ENCODE measurements around the gene FBXW7. TPM values are rescaled to one million over a fixed set of nuclear protein-coding genes. Genes with fewer than 3 reads are reported as not detected.

Gene FBXW7
- total and polyA plus RNA-seq, 7 donors, result 3.7 to 122 (median 74.9) TPM

DNA sequence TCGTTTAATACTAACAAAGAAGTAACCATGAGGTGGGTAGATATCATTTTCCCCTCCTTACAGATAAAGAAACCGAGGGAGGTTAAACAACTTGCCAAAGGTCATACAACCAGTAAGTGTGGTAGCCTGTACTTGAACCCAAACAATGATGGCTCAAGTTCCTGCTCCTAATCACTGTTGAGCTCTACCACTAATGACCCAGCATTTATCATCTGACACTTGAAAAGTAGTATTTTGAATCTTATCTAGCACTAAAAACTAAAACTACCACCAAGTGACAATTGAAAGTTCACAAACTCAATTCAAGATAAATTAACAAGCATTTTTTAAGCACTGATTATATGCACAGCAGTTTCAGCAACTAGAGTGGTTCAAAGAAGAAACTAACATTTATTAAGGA lies 13.1 kb downstream of the FBXW7 start:
- intact Hi-C loops (cut with DNase I), result no loop called here
- WGBS, 2 donors, result 78 to 88% methylated on average over 2 of the region's 2 CpGs
- TF ChIP-seq, protein P1, sequence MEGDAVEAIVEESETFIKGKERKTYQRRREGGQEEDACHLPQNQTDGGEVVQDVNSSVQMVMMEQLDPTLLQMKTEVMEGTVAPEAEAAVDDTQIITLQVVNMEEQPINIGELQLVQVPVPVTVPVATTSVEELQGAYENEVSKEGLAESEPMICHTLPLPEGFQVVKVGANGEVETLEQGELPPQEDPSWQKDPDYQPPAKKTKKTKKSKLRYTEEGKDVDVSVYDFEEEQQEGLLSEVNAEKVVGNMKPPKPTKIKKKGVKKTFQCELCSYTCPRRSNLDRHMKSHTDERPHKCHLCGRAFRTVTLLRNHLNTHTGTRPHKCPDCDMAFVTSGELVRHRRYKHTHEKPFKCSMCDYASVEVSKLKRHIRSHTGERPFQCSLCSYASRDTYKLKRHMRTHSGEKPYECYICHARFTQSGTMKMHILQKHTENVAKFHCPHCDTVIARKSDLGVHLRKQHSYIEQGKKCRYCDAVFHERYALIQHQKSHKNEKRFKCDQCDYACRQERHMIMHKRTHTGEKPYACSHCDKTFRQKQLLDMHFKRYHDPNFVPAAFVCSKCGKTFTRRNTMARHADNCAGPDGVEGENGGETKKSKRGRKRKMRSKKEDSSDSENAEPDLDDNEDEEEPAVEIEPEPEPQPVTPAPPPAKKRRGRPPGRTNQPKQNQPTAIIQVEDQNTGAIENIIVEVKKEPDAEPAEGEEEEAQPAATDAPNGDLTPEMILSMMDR (IDR thresholded peaks at IDR 0.05), result no peak
- TF ChIP-seq POLR2A (IDR thresholded peaks at IDR 0.05) (no peak), EP300 (IDR thresholded peaks at IDR 0.05) (no peak), POLR2AphosphoS5 (IDR thresholded peaks at IDR 0.05) (no peak)

DNA sequence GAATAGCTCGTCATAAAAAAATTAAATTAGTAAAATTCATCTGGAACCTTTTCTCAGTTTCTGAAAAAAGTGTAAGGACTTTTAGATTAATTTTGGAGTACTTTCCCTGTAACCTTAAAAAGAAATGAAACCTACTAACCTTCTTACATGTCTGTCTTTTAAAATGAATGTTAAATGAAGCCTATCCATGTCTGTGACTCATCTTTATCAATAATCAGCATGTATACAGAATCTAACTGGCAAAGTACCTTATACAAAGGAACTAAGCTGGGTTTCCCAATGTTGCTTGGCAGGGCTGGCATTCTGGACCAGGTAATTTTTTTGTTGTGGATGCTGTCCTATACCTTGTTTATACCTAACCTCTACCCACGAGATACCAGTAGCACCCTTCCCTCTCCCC lies 13.6 kb downstream of the FBXW7 start:
- intact Hi-C loops (cut with DNase I), result no loop called here
- no peaks in the 10 kb centered on the region for H3K36me3 ChIP-seq
- H3K4me1 ChIP-seq, result peaks cover 0 to 5% (median 2%) of the 10 kb centered on the region in 4 donors
- no peak overlapping the region for H3K27ac ChIP-seq
- no peak for DNase-seq
- no peak overlapping the region for H3K4me3 ChIP-seq
- 91% methylated on average over 2 of the region's 2 CpGs for WGBS, 2 donors
- H3K27me3 ChIP-seq, result no peaks in the 10 kb centered on the region
- H3K9me3 ChIP-seq, result no peaks in the 10 kb centered on the region
- TF ChIP-seq POLR2AphosphoS5 (IDR thresholded peaks at IDR 0.05) (no peak), EP300 (IDR thresholded peaks at IDR 0.05) (no peak), POLR2A (IDR thresholded peaks at IDR 0.05) (no peak)
- TF ChIP-seq, protein P1 (IDR thresholded peaks at IDR 0.05), result no peak

More for the DNA sequence above, 13.1 kb downstream of the FBXW7 start:
- H3K4me3 ChIP-seq, result no peak overlapping the region
- no peaks in the 10 kb centered on the region for H3K27me3 ChIP-seq
- peaks cover 0 to 3% (median 0%) of the 10 kb centered on the region in 4 donors for H3K4me1 ChIP-seq
- no peak for DNase-seq
- no peaks in the 10 kb centered on the region for H3K9me3 ChIP-seq
- H3K27ac ChIP-seq, result no peak overlapping the region
- no peaks in the 10 kb centered on the region for H3K36me3 ChIP-seq

DNA sequence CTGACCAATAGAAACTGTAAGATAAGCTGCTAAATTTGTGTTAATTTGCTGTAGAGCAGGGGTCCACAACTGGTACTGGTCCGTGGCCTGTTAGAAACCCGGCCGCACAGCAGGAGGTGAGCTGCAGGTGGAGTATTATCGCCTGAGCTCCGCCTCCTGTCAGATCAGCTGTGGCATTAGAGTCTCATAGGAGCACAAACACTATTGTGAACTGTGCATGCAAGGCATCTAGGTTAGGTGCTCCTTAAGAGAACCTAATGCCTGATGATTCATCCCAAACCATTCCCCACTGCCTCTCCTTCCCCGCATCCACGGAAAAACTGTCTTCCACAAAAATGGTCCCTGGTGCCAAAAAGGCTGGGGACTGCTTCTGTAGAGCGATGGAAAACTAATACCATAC lies 19.7 kb downstream of the FBXW7 start:
- TF ChIP-seq POLR2AphosphoS5 (IDR thresholded peaks at IDR 0.05), result no peak
- TF ChIP-seq EP300 (IDR thresholded peaks at IDR 0.05), result no peak
- TF ChIP-seq, protein P1 (IDR thresholded peaks at IDR 0.05), result no peak
- no peak for TF ChIP-seq POLR2A (IDR thresholded peaks at IDR 0.05)
- H3K4me3 ChIP-seq, result no peak overlapping the region
- DNase-seq, result no peak
- H3K9me3 ChIP-seq, result no peaks in the 10 kb centered on the region
- H3K36me3 ChIP-seq, result no peaks in the 10 kb centered on the region
- H3K4me1 ChIP-seq, result peaks cover 0 to 13% (median 9%) of the 10 kb centered on the region in 4 donors
- 93 to 94% methylated on average over 8 of the region's 8 CpGs for whole genome bisulfite sequencing, 2 donors
- no peaks in the 10 kb centered on the region for H3K27me3 ChIP-seq
- H3K27ac ChIP-seq, result no peak overlapping the region
- intact Hi-C loops (cut with DNase I), result no loop called here

DNA sequence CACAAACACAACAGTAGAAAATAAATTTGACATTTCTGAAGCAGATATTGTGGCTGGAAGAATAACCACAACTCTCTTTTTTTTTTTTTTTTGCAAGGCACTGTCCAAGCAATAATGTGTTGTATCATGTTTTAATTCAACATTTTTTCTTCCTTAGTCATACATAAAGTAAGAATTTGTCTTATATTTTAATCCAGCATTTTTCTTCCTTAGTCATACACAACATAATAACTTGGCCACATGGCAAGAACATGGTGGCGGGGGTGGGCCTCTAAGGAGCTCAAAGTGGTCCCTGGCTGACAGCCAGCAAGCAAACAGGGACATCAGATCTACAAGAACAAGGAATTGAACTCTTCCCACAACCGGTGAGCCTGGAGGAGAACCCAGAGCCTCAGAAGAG lies 20.2 kb downstream of the FBXW7 start:
- no peak overlapping the region for H3K27ac ChIP-seq
- WGBS, 2 donors, result 87 to 92% methylated on average over 2 of the region's 2 CpGs

More for the DNA sequence above, 20.2 kb downstream of the FBXW7 start:
- DNase-seq, result no peak
- peaks cover 0 to 13% (median 9%) of the 10 kb centered on the region in 4 donors for H3K4me1 ChIP-seq
- no peaks in the 10 kb centered on the region for H3K27me3 ChIP-seq
- intact Hi-C loops (cut with DNase I), result no loop called here
- H3K36me3 ChIP-seq, result no peaks in the 10 kb centered on the region
- no peak overlapping the region for H3K4me3 ChIP-seq
- no peak for TF ChIP-seq EP300 (IDR thresholded peaks at IDR 0.05)
- TF ChIP-seq POLR2AphosphoS5 (IDR thresholded peaks at IDR 0.05), result no peak
- no peak for TF ChIP-seq POLR2A (IDR thresholded peaks at IDR 0.05)
- TF ChIP-seq, protein P1 (IDR thresholded peaks at IDR 0.05), result no peak
- no peaks in the 10 kb centered on the region for H3K9me3 ChIP-seq

Data from sigmoid colon (tissue), 7 donors.